CD4-positive, alpha-beta memory T cell (primary cell): ENCODE measurements around the gene DOC2A. TPM values are rescaled to one million over a fixed set of nuclear protein-coding genes. Genes with fewer than 3 reads are reported as not detected.
A peak's percentile ranks its signal among the peaks of the same experiment; 100 is the strongest.

Experiments
- CTCF ChIA-PET: fragments of 350-600 bp; sonication (Branson Sonifier 250); formaldehyde crosslinking; loops from one replicate; lab custom pipeline; 2021; ENCODE audit warnings: inconsistent platforms; ENCODE audit not compliant: partially characterized antibody; lab: Charles Lee
- POLR2A ChIA-PET: fragments of 350-600 bp; sonication (Branson Sonifier 250); formaldehyde crosslinking; loops from one replicate; lab custom pipeline; 2021; ENCODE audit not compliant: partially characterized antibody; lab: Charles Lee
- DNase-seq, 5 donors: peaks; one replicate each; pipeline versions ENCODE4 v3.0.0 to v3.0.0-alpha.2; 2020 to 2022; ENCODE audit warnings: mixed read lengths in 1 of 5
- H3K27ac ChIP-seq: one replicate; pipeline ENCODE4 v1.7.0; 2013; ENCODE audit warnings: low read depth, low read length
- H3K27me3 ChIP-seq: 2 replicates; pipeline ENCODE4 v1.7.0; 2013; ENCODE audit warnings: mild to moderate bottlenecking, low read length, moderate library complexity; ENCODE audit not compliant: insufficient read depth
- H3K36me3 ChIP-seq: 2 replicates; pipeline ENCODE4 v1.7.0; 2013; ENCODE audit warnings: mild to moderate bottlenecking, low read length, moderate library complexity; ENCODE audit not compliant: insufficient read depth
- H3K4me1 ChIP-seq: 2 replicates; pipeline ENCODE4 v1.7.0; 2013; ENCODE audit warnings: mild to moderate bottlenecking, low read length, moderate library complexity; ENCODE audit not compliant: insufficient read depth
- H3K4me3 ChIP-seq, 2 donors: one replicate each; pipeline ENCODE4 v1.7.0; 2013; ENCODE audit warnings: low read length in 2 of 2, mild to moderate bottlenecking in 1 of 2
- H3K9me3 ChIP-seq, 2 donors: one replicate each; pipeline ENCODE4 v1.7.0; 2013; ENCODE audit warnings: low read length in 2 of 2, control low read depth in 1 of 2; ENCODE audit not compliant: control insufficient read depth in 1 of 2
- H3K27ac Mint-ChIP-seq, 7 donors: one replicate each; pipeline ENCODE4 v1.8.0; 2020 to 2021; ENCODE audit warnings: mixed read lengths in 7 of 7, mild to moderate bottlenecking in 6 of 7, inconsistent platforms in 3 of 7, moderate library complexity in 3 of 7
- H3K27me3 Mint-ChIP-seq, 2 donors: one replicate each; pipeline ENCODE4 v1.8.0; 2020 to 2021; ENCODE audit warnings: mixed read lengths in 2 of 2
- H3K36me3 Mint-ChIP-seq, 2 donors: one replicate each; pipeline ENCODE4 v1.8.0; 2020 to 2021; ENCODE audit warnings: mixed read lengths in 2 of 2, inconsistent platforms in 1 of 2, mild to moderate bottlenecking in 1 of 2
- H3K4me1 Mint-ChIP-seq, 4 donors: one replicate each; pipeline ENCODE4 v1.8.0; 2020 to 2021; ENCODE audit warnings: mixed read lengths in 4 of 4, mild to moderate bottlenecking in 1 of 4
- H3K4me3 Mint-ChIP-seq, 8 donors: one replicate each; pipeline ENCODE4 v1.8.0; 2020 to 2021; ENCODE audit warnings: mixed read lengths in 8 of 8, mild to moderate bottlenecking in 7 of 8, moderate library complexity in 6 of 8, inconsistent platforms in 3 of 8
- H3K9me3 Mint-ChIP-seq, 8 donors: one replicate each; pipeline ENCODE4 v1.8.0; 2020 to 2021; ENCODE audit warnings: mixed read lengths in 8 of 8, mild to moderate bottlenecking in 5 of 8, inconsistent platforms in 3 of 8, moderate library complexity in 1 of 8
- intact Hi-C: fragments of 100-400 bp; cut with micrococcal nuclease; formaldehyde crosslinking; loops from one replicate; pipeline ENCODE4 v1.15.1; 2023
- polyA plus RNA-seq, 2 donors: library from polyadenylated mRNA; unstranded; fragments of 300-500 nt; fragmentation: Illumina TruSeq; gene quantifications; one replicate each; pipeline ENCODE4 v1.2.3, GENCODE V29; 2021
- total RNA-seq, 2 experiments: library from RNA; stranded (reverse); gene quantifications; one replicate each; pipeline ENCODE4 v1.2.3, GENCODE V29; 2021

The DOC2A gene
- total RNA-seq: under 1 TPM in 1 of 2 experiments, not detected in 1; 0.80 TPM
- not detected for polyA plus RNA-seq

DNA sequence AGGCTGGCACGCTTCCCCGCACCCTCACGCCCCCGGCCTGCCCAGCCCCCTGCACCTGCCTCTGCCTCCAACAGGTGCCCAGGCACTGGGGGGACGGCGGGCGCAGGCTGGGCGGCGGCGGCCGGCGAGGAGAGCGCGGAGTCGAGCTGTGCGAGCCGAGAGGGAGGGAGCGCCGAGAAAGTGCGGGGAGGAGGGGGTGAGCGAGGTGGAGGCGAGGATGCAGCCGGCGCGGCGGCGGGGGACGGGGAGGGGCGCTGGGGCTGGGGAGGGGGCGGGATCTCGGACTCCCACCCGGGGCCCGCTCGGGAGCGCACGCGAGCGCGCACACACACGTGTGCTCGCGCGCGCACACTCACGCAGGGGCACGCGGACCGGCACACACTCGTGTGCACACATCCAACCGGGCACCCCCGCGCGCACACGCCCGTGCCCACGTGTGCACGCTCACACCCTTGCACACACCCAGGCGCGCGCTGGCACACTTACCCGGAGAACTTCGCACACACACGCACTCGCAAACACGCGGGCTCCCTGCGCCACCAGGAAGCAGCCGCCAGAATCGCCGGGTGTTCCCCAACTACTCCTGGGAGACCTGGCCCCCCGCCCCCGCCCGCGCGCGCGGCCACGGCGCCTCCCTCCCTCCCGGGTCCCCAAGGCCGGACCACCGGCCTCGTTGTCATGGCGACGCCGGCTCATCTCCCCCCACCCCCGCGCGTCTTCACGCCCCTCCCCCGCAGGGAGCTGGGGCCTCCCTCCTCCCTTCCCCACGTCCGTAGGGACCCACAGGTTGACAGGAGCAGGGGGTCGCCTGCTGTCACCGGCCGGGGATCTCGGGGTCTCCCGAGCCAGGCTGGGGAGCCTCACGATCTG is at the start of gene DOC2A:
TSS of gene DOC2A (minus strand) at position 184 of the 870 bp plus-strand sequence. CDS start 805 bp downstream, outside the sequence.
- peak in 3 of 5 donors; percentile 24 to 32 (median 25) for DNase-seq
- peaks cover 7 to 17% of the 10 kb centered on the region in 2 donors for H3K27me3 Mint-ChIP-seq
- ChIA-PET POLR2A (no interaction called here), CTCF (no interaction called here)
- H3K4me1 ChIP-seq: peaks cover 7% of the 10 kb centered on the region
- H3K36me3 ChIP-seq: no peaks in the 10 kb centered on the region
- peak within 1 kb of the TSS in 1 of 2 donors; percentile 34 for H3K4me3 ChIP-seq
- peaks cover 7% of the 10 kb centered on the region for H3K27me3 ChIP-seq
- no peaks in the 10 kb centered on the region for H3K36me3 Mint-ChIP-seq
- H3K9me3 Mint-ChIP-seq: no peaks in the 10 kb centered on the region
- peak within 1 kb of the TSS; percentile 76 to 90 (median 86) for H3K4me3 Mint-ChIP-seq
- H3K27ac ChIP-seq: no peak within 1 kb of the TSS
- no peaks in the 10 kb centered on the region for H3K9me3 ChIP-seq
- intact Hi-C loops: no loop called here
- peak within 1 kb of the TSS in 2 of 7 donors; percentile 62 to 75 for H3K27ac Mint-ChIP-seq
- peaks cover 2 to 6% (median 4%) of the 10 kb centered on the region in 4 donors for H3K4me1 Mint-ChIP-seq

GRCh38 chr16:30060346-30060745 is 49.5 kb upstream of the DOC2A start:
- no peaks in the 10 kb centered on the region for H3K9me3 ChIP-seq
- Mint-ChIP-seq H3K36me3 (peaks cover 0 to 8% of the 10 kb centered on the region in 2 donors), H3K9me3 (peaks cover 0 to 2% (median 0%) of the 10 kb centered on the region in 8 donors), H3K27me3 (no peaks in the 10 kb centered on the region), H3K27ac (peak overlapping the region in 1 of 7 donors; percentile 59), H3K4me1 (peaks cover 4 to 24% (median 8%) of the 10 kb centered on the region in 4 donors), H3K4me3 (peak overlapping the region in 1 of 8 donors; percentile 39)
- H3K36me3 ChIP-seq: no peaks in the 10 kb centered on the region
- no peaks in the 10 kb centered on the region for H3K27me3 ChIP-seq
- CTCF ChIA-PET: no interaction called here
- no peak overlapping the region for H3K27ac ChIP-seq
- no peak overlapping the region for H3K4me3 ChIP-seq
- H3K4me1 ChIP-seq: peaks cover 13% of the 10 kb centered on the region
- intact Hi-C loops: no loop called here
- POLR2A ChIA-PET: no interaction called here
- no peak for DNase-seq

- Histone ChIP-seq H3K27ac (no peak overlapping the region), H3K9me3 (no peaks in the 10 kb centered on the region), H3K4me3 (no peak overlapping the region), H3K4me1 (peaks cover 21% of the 10 kb centered on the region), H3K36me3 (no peaks in the 10 kb centered on the region), H3K27me3 (no peaks in the 10 kb centered on the region)
- Mint-ChIP-seq H3K4me3 (peak overlapping the region in 7 of 8 donors; percentile 51 to 77 (median 70)), H3K9me3 (peaks cover 0 to 2% (median 0%) of the 10 kb centered on the region in 8 donors), H3K4me1 (peaks cover 10 to 31% (median 23%) of the 10 kb centered on the region in 4 donors), H3K27ac (peak overlapping the region in 6 of 7 donors; percentile 38 to 83 (median 64)), H3K27me3 (no peaks in the 10 kb centered on the region), H3K36me3 (peaks cover 0 to 1% of the 10 kb centered on the region in 2 donors)
- intact Hi-C loops: no loop called here
- POLR2A ChIA-PET: interaction anchor here (1.0 to 5.0 kb wide), 7 partner anchors 10 to 131 kb away, joined by 3 to 91 read pairs (median 4); partner anchors contain the start of genes ALDOA, CORO1A and TBX6
- DNase-seq: peak; percentile 36 to 51 (median 44)
- CTCF ChIA-PET: interaction anchor here (0.8 to 4.1 kb wide), 17 partner anchors 8 to 377 kb away, joined by 3 to 26 read pairs (median 4); partner anchors contain the start of genes ALDOA, PPP4C, QPRT and TBX6
Measured at GRCh38 chr16:30054959-30055553, 44.2 kb upstream of the DOC2A start.

DNA sequence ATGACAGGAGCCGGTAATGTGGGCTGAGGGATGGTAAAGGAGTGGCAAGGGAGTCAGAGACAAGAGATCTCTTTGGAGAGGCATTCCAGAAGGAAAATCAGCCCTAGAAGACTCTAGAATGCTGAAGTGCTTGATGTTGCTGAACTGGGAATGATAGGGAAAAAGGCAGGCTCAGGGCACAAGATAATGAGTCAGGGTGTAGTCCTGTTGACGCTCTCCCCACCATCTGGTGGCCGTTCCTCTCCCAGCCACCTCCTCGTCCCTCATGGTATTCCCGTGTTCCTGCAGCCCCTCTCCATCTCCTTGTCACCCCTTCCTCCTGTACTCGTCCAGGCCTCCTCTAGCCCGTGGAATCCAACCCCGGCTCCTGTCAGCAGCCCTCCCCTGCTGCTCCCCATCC is 43.6 kb upstream of the DOC2A start:
- Mint-ChIP-seq H3K4me3 (peak overlapping the region in 7 of 8 donors; percentile 28 to 75 (median 59)), H3K36me3 (peaks cover 0 to 1% of the 10 kb centered on the region in 2 donors), H3K27ac (peak overlapping the region in 4 of 7 donors; percentile 52 to 83 (median 66)), H3K9me3 (peaks cover 0 to 2% (median 0%) of the 10 kb centered on the region in 8 donors), H3K4me1 (peaks cover 10 to 31% (median 23%) of the 10 kb centered on the region in 4 donors), H3K27me3 (no peaks in the 10 kb centered on the region)
- no peak overlapping the region for H3K4me3 ChIP-seq
- H3K27ac ChIP-seq: no peak overlapping the region
- no peaks in the 10 kb centered on the region for H3K36me3 ChIP-seq
- CTCF ChIA-PET: interaction anchor here (0.8 to 4.1 kb wide), 10 partner anchors 9 to 376 kb away, joined by 3 to 26 read pairs (median 6); partner anchors contain the start of genes ALDOA, PPP4C, QPRT and TBX6
- H3K27me3 ChIP-seq: no peaks in the 10 kb centered on the region
- H3K4me1 ChIP-seq: peaks cover 21% of the 10 kb centered on the region
- POLR2A ChIA-PET: interaction anchor here (1.0 to 5.0 kb wide), 6 partner anchors 10 to 131 kb away, joined by 3 to 91 read pairs (median 4); partner anchors contain the start of genes ALDOA, CORO1A and TBX6
- intact Hi-C loops: no loop called here
- DNase-seq: no peak
- H3K9me3 ChIP-seq: no peaks in the 10 kb centered on the region

- intact Hi-C loops: loop anchor here (1.0 kb wide), 2 partner anchors 12 to 38 kb away; partner anchors contain the start of genes ALDOA and TBX6
- Mint-ChIP-seq H3K27me3 (no peaks in the 10 kb centered on the region), H3K9me3 (peaks cover 0 to 2% (median 0%) of the 10 kb centered on the region in 8 donors), H3K4me1 (peaks cover 10 to 31% (median 23%) of the 10 kb centered on the region in 4 donors), H3K27ac (peak overlapping the region in 6 of 7 donors; percentile 25 to 87 (median 72)), H3K36me3 (peaks cover 0 to 1% of the 10 kb centered on the region in 2 donors), H3K4me3 (peak overlapping the region; percentile 63 to 93 (median 74))
- no peaks in the 10 kb centered on the region for H3K9me3 ChIP-seq
- peak overlapping the region; percentile 23 to 64 for H3K4me3 ChIP-seq
- ChIA-PET CTCF (interaction anchor here (0.6 to 4.1 kb wide), 4 partner anchors 10 to 206 kb away, joined by 3 to 21 read pairs (median 4); partner anchors contain the start of genes ALDOA and TLCD3B), POLR2A (interaction anchor here (0.9 to 5.0 kb wide), 5 partner anchors 11 to 133 kb away, joined by 3 to 91 read pairs (median 3); partner anchors contain the start of genes ALDOA, PPP4C and TBX6)
- no peaks in the 10 kb centered on the region for H3K36me3 ChIP-seq
- no peak for DNase-seq
- H3K27ac ChIP-seq: no peak overlapping the region
- peaks cover 21% of the 10 kb centered on the region for H3K4me1 ChIP-seq
- no peaks in the 10 kb centered on the region for H3K27me3 ChIP-seq
Measured at GRCh38 chr16:30053376-30054015, 42.7 kb upstream of the DOC2A start.

DNA sequence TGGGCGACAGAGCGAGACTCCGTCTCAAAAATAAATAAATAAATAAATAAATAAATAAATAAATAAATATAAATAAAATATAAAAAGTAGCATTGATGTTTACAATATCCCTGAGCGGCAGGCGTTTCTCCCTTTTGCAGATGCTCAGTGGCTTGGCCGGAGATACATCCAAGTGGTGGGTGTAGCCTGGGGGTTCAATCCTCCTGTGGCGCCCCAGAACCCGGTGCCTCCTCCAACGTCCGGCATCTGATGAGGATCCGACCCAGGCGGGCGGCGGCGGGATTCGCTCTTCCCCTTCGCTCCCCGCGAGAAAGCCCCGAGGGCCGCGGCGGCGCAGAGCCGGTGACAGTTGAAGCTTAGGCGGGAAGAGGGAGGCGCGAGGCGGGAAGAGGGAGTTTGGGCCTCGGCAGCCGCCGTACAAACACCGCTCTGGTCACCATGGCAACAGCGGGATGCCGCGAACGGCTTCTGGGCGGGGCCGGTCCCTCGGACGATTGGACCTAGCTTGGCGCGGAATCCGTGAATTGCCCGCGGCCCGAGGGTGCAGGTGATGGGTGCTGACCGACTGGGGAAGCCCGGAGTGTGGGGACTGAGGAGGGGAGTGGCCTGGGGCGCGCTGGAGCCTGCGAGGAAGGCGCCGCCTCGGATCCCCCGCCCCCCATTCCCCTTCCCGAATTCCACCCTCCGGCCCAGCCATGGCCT is 42.0 kb upstream of the DOC2A start:
- H3K9me3 Mint-ChIP-seq: peaks cover 0 to 2% (median 0%) of the 10 kb centered on the region in 8 donors
- CTCF ChIA-PET: interaction anchor here (0.6 to 4.1 kb wide), 4 partner anchors 10 to 206 kb away, joined by 3 to 21 read pairs (median 4); partner anchors contain the start of genes ALDOA and TLCD3B

More for the DNA sequence above, 42.0 kb upstream of the DOC2A start:
- POLR2A ChIA-PET: interaction anchor here (0.9 to 5.0 kb wide), 5 partner anchors 12 to 133 kb away, joined by 3 to 91 read pairs (median 3); partner anchors contain the start of genes ALDOA, PPP4C and TBX6
- peak overlapping the region in 6 of 7 donors; percentile 53 to 94 (median 79) for H3K27ac Mint-ChIP-seq
- peaks cover 21% of the 10 kb centered on the region for H3K4me1 ChIP-seq
- H3K27ac ChIP-seq: no peak overlapping the region
- intact Hi-C loops: loop anchor here (1.0 kb wide), 2 partner anchors 12 to 38 kb away; partner anchors contain the start of genes ALDOA and TBX6
- DNase-seq: peak; percentile 80 to 88 (median 82)
- no peaks in the 10 kb centered on the region for H3K36me3 ChIP-seq
- peak overlapping the region; percentile 84 to 93 (median 87) for H3K4me3 Mint-ChIP-seq
- peak overlapping the region; percentile 23 to 64 for H3K4me3 ChIP-seq
- H3K4me1 Mint-ChIP-seq: peaks cover 10 to 31% (median 23%) of the 10 kb centered on the region in 4 donors
- H3K36me3 Mint-ChIP-seq: peaks cover 0 to 1% of the 10 kb centered on the region in 2 donors
- no peaks in the 10 kb centered on the region for H3K27me3 Mint-ChIP-seq
- H3K27me3 ChIP-seq: no peaks in the 10 kb centered on the region
- H3K9me3 ChIP-seq: no peaks in the 10 kb centered on the region
